ENCODE measurements around the gene RAD51B. TPM values are rescaled to one million over a fixed set of nuclear protein-coding genes. Genes with fewer than 3 reads are reported as not detected.

Gene RAD51B
- total RNA-seq, 1 experiment from 2014 or later = 23.3 TPM

GRCh38 chr14:68320495-68320894 lies 500.9 kb downstream of the RAD51B start:
- ChIA-PET POLR2A (ENCODE audit: low non-redundant PET) (no interaction called here), CTCF (no interaction called here)
- Histone ChIP-seq H3K27me3 (replicated peaks; ENCODE audit: insufficient read depth, low read depth, low read length, poor library complexity) (no peaks in the 10 kb centered on the region), H3K27ac (ENCODE audit: low read depth, low read length, poor library complexity, severe bottlenecking) (no peak overlapping the region), H3K36me3 (ENCODE audit: insufficient read depth, low read length, poor library complexity, severe bottlenecking) (no peaks in the 10 kb centered on the region), H3K4me1 (ENCODE audit: insufficient read depth, low read length, poor library complexity, severe bottlenecking) (no peaks in the 10 kb centered on the region), H3K9me3 (ENCODE audit: low read depth, low read length, poor library complexity, severe bottlenecking) (no peaks in the 10 kb centered on the region), H3K4me3 (ENCODE audit: low read depth, low read length, poor library complexity, severe bottlenecking) (no peak overlapping the region)
- no TSS peak for BruUV-seq (replicated peaks)
- no peak for DNase-seq (ENCODE audit: low spot score)
- intact Hi-C loops (cut with micrococcal nuclease; ENCODE audit: unreplicated experiment) = no loop called here
- TF ChIP-seq EZH2 (IDR thresholded peaks at IDR 0.05; ENCODE audit: borderline replicate concordance, low read depth, low read length, poor library complexity, severe bottlenecking) = no peak
- TF ChIP-seq CTCF (conservative IDR thresholded peaks at IDR 0.05; ENCODE audit: low read depth, low read length) = no peak

DNA sequence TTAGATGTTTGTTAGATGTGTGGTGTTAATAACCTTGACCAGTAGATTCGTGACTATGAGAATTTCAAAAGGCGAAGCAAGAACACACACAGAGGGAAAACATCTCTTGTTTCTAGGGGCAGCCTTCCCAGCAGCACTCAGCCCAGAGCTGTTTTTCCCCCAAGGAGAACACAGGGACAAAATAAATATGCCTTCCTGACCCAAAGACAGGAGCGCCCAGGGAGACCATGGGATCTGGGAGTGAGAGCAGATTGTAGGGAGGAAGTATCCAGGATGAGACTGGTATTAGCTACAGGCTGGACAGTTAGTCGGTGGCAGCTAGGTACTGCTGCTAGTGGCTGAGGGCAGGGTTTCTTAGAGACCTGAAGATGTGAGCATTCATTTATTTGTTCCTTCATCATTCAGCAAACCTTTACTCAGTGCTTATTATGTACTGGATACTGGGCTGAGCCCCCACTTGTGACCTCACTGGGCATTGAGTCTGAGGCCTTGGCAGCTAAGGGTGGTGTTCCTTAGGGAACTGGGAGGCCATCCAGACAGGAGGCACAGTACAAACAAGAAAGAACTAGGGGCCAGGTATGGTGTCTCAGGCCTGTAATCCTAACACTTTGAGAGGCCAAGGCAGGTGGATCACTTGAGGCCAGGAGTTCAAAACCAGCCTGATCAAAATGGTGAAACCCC lies 503.5 kb downstream of the RAD51B start:
- no peaks in the 10 kb centered on the region for H3K4me1 ChIP-seq (ENCODE audit: insufficient read depth, low read length, poor library complexity, severe bottlenecking)
- H3K27me3 ChIP-seq (replicated peaks; ENCODE audit: insufficient read depth, low read depth, low read length, poor library complexity) = no peaks in the 10 kb centered on the region
- no peaks in the 10 kb centered on the region for H3K9me3 ChIP-seq (ENCODE audit: low read depth, low read length, poor library complexity, severe bottlenecking)
- no peak for TF ChIP-seq EZH2 (IDR thresholded peaks at IDR 0.05; ENCODE audit: borderline replicate concordance, low read depth, low read length, poor library complexity, severe bottlenecking)
- no peak for TF ChIP-seq CTCF (conservative IDR thresholded peaks at IDR 0.05; ENCODE audit: low read depth, low read length)
- no peak overlapping the region for H3K27ac ChIP-seq (ENCODE audit: low read depth, low read length, poor library complexity, severe bottlenecking)
- no TSS peak for BruUV-seq (replicated peaks)
- POLR2A ChIA-PET (ENCODE audit: low non-redundant PET) = no interaction called here
- no peak for DNase-seq (ENCODE audit: low spot score)
- CTCF ChIA-PET = no interaction called here
- H3K4me3 ChIP-seq (ENCODE audit: low read depth, low read length, poor library complexity, severe bottlenecking) = no peak overlapping the region
- intact Hi-C loops (cut with micrococcal nuclease; ENCODE audit: unreplicated experiment) = no loop called here
- H3K36me3 ChIP-seq (ENCODE audit: insufficient read depth, low read length, poor library complexity, severe bottlenecking) = no peaks in the 10 kb centered on the region

DNA sequence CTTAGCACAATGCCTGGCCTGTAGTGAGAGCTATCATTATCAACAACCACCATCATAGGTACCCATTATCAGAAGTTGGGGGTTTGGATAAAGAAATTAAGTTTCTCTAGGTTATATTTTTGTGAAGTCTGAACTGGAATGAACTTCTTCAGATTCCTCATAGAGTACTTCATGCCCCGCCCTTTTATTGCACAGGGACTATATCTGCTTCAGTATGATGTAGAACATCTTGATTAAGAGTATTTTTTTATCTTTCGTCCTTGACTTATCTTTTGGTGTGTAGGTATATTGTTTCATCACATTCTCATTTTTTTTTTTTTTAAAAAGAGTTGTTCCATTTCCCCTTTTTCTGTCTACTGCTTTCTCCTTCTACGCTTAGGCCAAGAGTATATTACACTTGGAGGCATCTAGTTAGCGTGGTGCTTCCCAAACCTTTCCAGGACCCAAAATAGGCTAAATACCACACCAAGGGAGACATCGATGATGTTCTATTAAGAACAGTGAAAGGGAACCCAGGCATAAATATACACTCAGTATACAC lies 505.8 kb downstream of the RAD51B start:
- intact Hi-C loops (cut with micrococcal nuclease; ENCODE audit: unreplicated experiment) = no loop called here
- H3K36me3 ChIP-seq (ENCODE audit: insufficient read depth, low read length, poor library complexity, severe bottlenecking) = no peaks in the 10 kb centered on the region
- TF ChIP-seq CTCF (conservative IDR thresholded peaks at IDR 0.05; ENCODE audit: low read depth, low read length) (no peak), EZH2 (IDR thresholded peaks at IDR 0.05; ENCODE audit: borderline replicate concordance, low read depth, low read length, poor library complexity, severe bottlenecking) (no peak)
- no TSS peak for BruUV-seq (replicated peaks)
- DNase-seq (ENCODE audit: low spot score) = no peak
- H3K27ac ChIP-seq (ENCODE audit: low read depth, low read length, poor library complexity, severe bottlenecking) = no peak overlapping the region
- H3K9me3 ChIP-seq (ENCODE audit: low read depth, low read length, poor library complexity, severe bottlenecking) = no peaks in the 10 kb centered on the region
- H3K4me1 ChIP-seq (ENCODE audit: insufficient read depth, low read length, poor library complexity, severe bottlenecking) = no peaks in the 10 kb centered on the region
- ChIA-PET POLR2A (ENCODE audit: low non-redundant PET) (no interaction called here), CTCF (no interaction called here)
- no peak overlapping the region for H3K4me3 ChIP-seq (ENCODE audit: low read depth, low read length, poor library complexity, severe bottlenecking)
- no peaks in the 10 kb centered on the region for H3K27me3 ChIP-seq (replicated peaks; ENCODE audit: insufficient read depth, low read depth, low read length, poor library complexity)

Measured in A673 (cell line).